Smooth muscle cell of the coronary artery (primary cell): ENCODE data around the gene TAMM41. TPM values are rescaled to one million over a fixed set of nuclear protein-coding genes. Genes with fewer than 3 reads are reported as not detected.

Source experiments
- total RNA-seq: library from RNA; depleted of rRNA; stranded (reverse); fragments of >200 nt; gene quantifications from 2 replicates; pipeline ENCODE4 v1.2.3, GENCODE V29; 2014; ENCODE audit warnings: low replicate concordance

Gene TAMM41
- total RNA-seq: 3.5 and 5.1 TPM in 2 replicates

GRCh38 chr3:11846281-11847266 lies at the start of gene TAMM41:
TSS of gene TAMM41 (minus strand) at chr3:11846885. CDS start at chr3:11846636, 249 bp downstream.

Other genes with a start within 250 kb of the TAMM41 start
- gene VGLL4, start 203.0 kb downstream of the TAMM41 start, total RNA-seq: 30.1 and 65.5 TPM in 2 replicates
- gene SYN2, start 157.5 kb upstream of the TAMM41 start, total RNA-seq: 0.08 and 0.12 TPM in 2 replicates